ENCODE measurements around the gene SUCLA2. TPM values are rescaled to one million over a fixed set of nuclear protein-coding genes. Genes with fewer than 3 reads are reported as not detected.
"Not testable (repeated sequence)": the region's sequence is repeated elsewhere in the genome, so short reads cannot be mapped to it uniquely, and the experiment has no call there.

The SUCLA2 gene
- total RNA-seq, 1 donor from 2014 or later = 41.7 TPM

GRCh38 chr13:48006396-48006795, 5.3 kb upstream of the SUCLA2 start:
- peaks cover 3% of the 10 kb centered on the region for H3K4me1 ChIP-seq (ENCODE audit: insufficient read depth, low read length)
- no peaks in the 10 kb centered on the region for H3K36me3 Mint-ChIP-seq (ENCODE audit: low read depth, unreplicated experiment)
- DNase-seq (ENCODE audit: low read depth) (peak; percentile 6), FAIRE-seq (no peak)
- H3K4me3 Mint-ChIP-seq (ENCODE audit: unreplicated experiment) = no peak overlapping the region
- no peak overlapping the region for H3K9ac ChIP-seq (ENCODE audit: low read length)
- no peak overlapping the region for H3K27ac Mint-ChIP-seq (ENCODE audit: unreplicated experiment)
- H3K27me3 ChIP-seq (ENCODE audit: insufficient read depth, low read length) = no peaks in the 10 kb centered on the region
- no peak overlapping the region for H3K27ac ChIP-seq (ENCODE audit: low read depth, low read length)
- H3K9me3 Mint-ChIP-seq (ENCODE audit: unreplicated experiment) = no peaks in the 10 kb centered on the region
- H3K36me3 ChIP-seq (ENCODE audit: insufficient read depth, low read length) = no peaks in the 10 kb centered on the region
- H2AFZ ChIP-seq (ENCODE audit: low read depth, low read length) = no peak overlapping the region
- no peaks in the 10 kb centered on the region for H4K20me1 ChIP-seq (ENCODE audit: insufficient read depth, low read length)
- H3K79me2 ChIP-seq (ENCODE audit: insufficient read depth, low read length) = no peaks in the 10 kb centered on the region
- no peaks in the 10 kb centered on the region for H3K27me3 Mint-ChIP-seq (ENCODE audit: low read depth, unreplicated experiment)
- H3K9me3 ChIP-seq (ENCODE audit: insufficient read depth, low read depth, low read length) = no peaks in the 10 kb centered on the region
- no peak overlapping the region for H3K4me3 ChIP-seq (ENCODE audit: insufficient read depth, low read depth, low read length)
- no peak overlapping the region for H3K4me2 ChIP-seq (ENCODE audit: low read length)
- TF ChIP-seq EZH2 (IDR thresholded peaks at IDR 0.05; ENCODE audit: insufficient read depth, low read length) (no peak), CTCF (IDR thresholded peaks at IDR 0.05; ENCODE audit: insufficient read depth, low read depth, low read length) (no peak)
- peaks cover 14% of the 10 kb centered on the region for H3K4me1 Mint-ChIP-seq (ENCODE audit: low read depth, unreplicated experiment)

- Histone ChIP-seq H3K4me2 (ENCODE audit: low read length) (no peak overlapping the region), H3K9ac (ENCODE audit: low read length) (no peak overlapping the region), H3K27me3 (ENCODE audit: insufficient read depth, low read length) (no peaks in the 10 kb centered on the region), H3K36me3 (ENCODE audit: insufficient read depth, low read length) (no peaks in the 10 kb centered on the region), H3K4me1 (ENCODE audit: insufficient read depth, low read length) (peaks cover 11% of the 10 kb centered on the region), H3K9me3 (ENCODE audit: insufficient read depth, low read depth, low read length) (no peaks in the 10 kb centered on the region), H3K4me3 (ENCODE audit: insufficient read depth, low read depth, low read length) (no peak overlapping the region), H2AFZ (ENCODE audit: low read depth, low read length) (no peak overlapping the region), H4K20me1 (ENCODE audit: insufficient read depth, low read length) (peaks cover 3% of the 10 kb centered on the region), H3K27ac (ENCODE audit: low read depth, low read length) (no peak overlapping the region), H3K79me2 (ENCODE audit: insufficient read depth, low read length) (peaks cover 18% of the 10 kb centered on the region)
- no peaks in the 10 kb centered on the region for H3K27me3 Mint-ChIP-seq (ENCODE audit: low read depth, unreplicated experiment)
- H3K9me3 Mint-ChIP-seq (ENCODE audit: unreplicated experiment) = no peaks in the 10 kb centered on the region
- H3K27ac Mint-ChIP-seq (ENCODE audit: unreplicated experiment) = no peak overlapping the region
- FAIRE-seq (no peak), DNase-seq (ENCODE audit: low read depth) (no peak)
- TF ChIP-seq EZH2 (IDR thresholded peaks at IDR 0.05; ENCODE audit: insufficient read depth, low read length) (no peak), CTCF (IDR thresholded peaks at IDR 0.05; ENCODE audit: insufficient read depth, low read depth, low read length) (no peak)
- peaks cover 11% of the 10 kb centered on the region for H3K4me1 Mint-ChIP-seq (ENCODE audit: low read depth, unreplicated experiment)
- no peak overlapping the region for H3K4me3 Mint-ChIP-seq (ENCODE audit: unreplicated experiment)
- H3K36me3 Mint-ChIP-seq (ENCODE audit: low read depth, unreplicated experiment) = no peaks in the 10 kb centered on the region
Measured at GRCh38 chr13:48004201-48004600, 3.1 kb upstream of the SUCLA2 start.

- not testable (repeated sequence) for H3K27me3 Mint-ChIP-seq (ENCODE audit: low read depth, unreplicated experiment); H3K4me1 Mint-ChIP-seq (ENCODE audit: low read depth, unreplicated experiment); H3K27ac Mint-ChIP-seq (ENCODE audit: unreplicated experiment); H3K9ac ChIP-seq (ENCODE audit: low read length); H3K9me3 Mint-ChIP-seq (ENCODE audit: unreplicated experiment); H3K36me3 Mint-ChIP-seq (ENCODE audit: low read depth, unreplicated experiment); H3K27me3 ChIP-seq (ENCODE audit: insufficient read depth, low read length); DNase-seq (ENCODE audit: low read depth); H4K20me1 ChIP-seq (ENCODE audit: insufficient read depth, low read length); H3K4me3 ChIP-seq (ENCODE audit: insufficient read depth, low read depth, low read length); H3K9me3 ChIP-seq (ENCODE audit: insufficient read depth, low read depth, low read length); H3K27ac ChIP-seq (ENCODE audit: low read depth, low read length); FAIRE-seq; H3K36me3 ChIP-seq (ENCODE audit: insufficient read depth, low read length); H2AFZ ChIP-seq (ENCODE audit: low read depth, low read length)
- Histone ChIP-seq H3K4me2 (ENCODE audit: low read length) (peak overlapping the region; percentile 97), H3K79me2 (ENCODE audit: insufficient read depth, low read length) (peaks cover 40% of the 10 kb centered on the region), H3K4me1 (ENCODE audit: insufficient read depth, low read length) (peaks cover 11% of the 10 kb centered on the region)
- peak overlapping the region; percentile 99 for H3K4me3 Mint-ChIP-seq (ENCODE audit: unreplicated experiment)
Measured at GRCh38 chr13:48001999-48002398, 926 bp upstream of the SUCLA2 start.

Measured in astrocyte (in vitro differentiated cells and primary cell).